ENCODE results near the gene PRR15L. TPM values are rescaled to one million over a fixed set of nuclear protein-coding genes. Genes with fewer than 3 reads are reported as not detected.
A peak's percentile ranks its signal among the peaks of the same experiment; 100 is the strongest.
"Not testable (repeated sequence)": the region's sequence is repeated elsewhere in the genome, so short reads cannot be mapped to it uniquely, and the experiment has no call there.

Gene PRR15L
- total RNA-seq (2014; rRNA removed; shearing (Covaris generic)), result not detected in 2 replicates
- not detected in 2 replicates for polyA plus RNA-seq (2014; cell fraction: nucleus; rRNA removed)

GRCh38 chr17:47957591-47958490 is at the start of gene PRR15L:
Gene PRR15L, minus strand, starts transcription at chr17:47957883. Its CDS starts 4,649 bp downstream, at chr17:47953234.
- DNase-seq (ENCODE audit: extremely low read depth, low read depth), result no peak

GRCh38 chr17:48006936-48007709 is 49.4 kb upstream of the PRR15L start:
- DNase-seq (ENCODE audit: extremely low read depth, low read depth), result no peak

GRCh38 chr17:48004983-48005382 is 47.3 kb upstream of the PRR15L start:
- DNase-seq (ENCODE audit: extremely low read depth, low read depth), result no peak

GRCh38 chr17:48003417-48004151 is 45.9 kb upstream of the PRR15L start:
- DNase-seq (ENCODE audit: extremely low read depth, low read depth), result no peak

GRCh38 chr17:48002916-48003416 is 45.3 kb upstream of the PRR15L start:
- DNase-seq (ENCODE audit: extremely low read depth, low read depth), result no peak

- peak; percentile 59 for DNase-seq (ENCODE audit: extremely low read depth, low read depth)
Measured at GRCh38 chr17:48002266-48002915, 44.7 kb upstream of the PRR15L start.

GRCh38 chr17:48001657-48002056 is 44.0 kb upstream of the PRR15L start:
- DNase-seq (ENCODE audit: extremely low read depth, low read depth), result not testable (repeated sequence)

GRCh38 chr17:48001197-48001596 is 43.5 kb upstream of the PRR15L start:
- DNase-seq (ENCODE audit: extremely low read depth, low read depth), result no peak

- DNase-seq (ENCODE audit: extremely low read depth, low read depth), result no peak
Measured at GRCh38 chr17:47999582-47999981, 41.9 kb upstream of the PRR15L start.

- DNase-seq (ENCODE audit: extremely low read depth, low read depth), result no peak
Measured at GRCh38 chr17:47998044-47998443, 40.4 kb upstream of the PRR15L start.

GRCh38 chr17:47997586-47997985 is 39.9 kb upstream of the PRR15L start:
- DNase-seq (ENCODE audit: extremely low read depth, low read depth), result no peak

- DNase-seq (ENCODE audit: extremely low read depth, low read depth), result no peak
Measured at GRCh38 chr17:47996201-47996600, 38.5 kb upstream of the PRR15L start.

- no peak for DNase-seq (ENCODE audit: extremely low read depth, low read depth)
Measured at GRCh38 chr17:47995241-47995935, 37.7 kb upstream of the PRR15L start.

GRCh38 chr17:47994724-47995123 is 37.0 kb upstream of the PRR15L start:
- DNase-seq (ENCODE audit: extremely low read depth, low read depth), result no peak

- DNase-seq (ENCODE audit: extremely low read depth, low read depth), result no peak
Measured at GRCh38 chr17:47993964-47994363, 36.3 kb upstream of the PRR15L start.

GRCh38 chr17:47993031-47993564 is 35.4 kb upstream of the PRR15L start:
- no peak for DNase-seq (ENCODE audit: extremely low read depth, low read depth)

GRCh38 chr17:47992216-47992615 is 34.5 kb upstream of the PRR15L start:
- no peak for DNase-seq (ENCODE audit: extremely low read depth, low read depth)

GRCh38 chr17:47990962-47991731 is 33.5 kb upstream of the PRR15L start:
- DNase-seq (ENCODE audit: extremely low read depth, low read depth), result no peak
